ENCODE results near the gene YBX1.
A peak's percentile ranks its signal among the peaks of the same experiment; 100 is the strongest.

Gene YBX1

GRCh38 chr1:42674682-42675081 is 7.5 kb upstream of the YBX1 start:
- H3K4me1 ChIP-seq (ENCODE audit: control insufficient read depth, low read length) = peaks cover 34% of the 10 kb centered on the region
- peaks cover 52% of the 10 kb centered on the region for H3K36me3 ChIP-seq (ENCODE audit: control insufficient read depth, low read length)

GRCh38 chr1:42675467-42675866 is 6.8 kb upstream of the YBX1 start:
- H3K27me3 ChIP-seq (ENCODE audit: control insufficient read depth, low read length) = no peaks in the 10 kb centered on the region
- peaks cover 9% of the 10 kb centered on the region for H3K79me2 ChIP-seq (ENCODE audit: control insufficient read depth, low read length)
- H4K20me1 ChIP-seq (ENCODE audit: control insufficient read depth, insufficient read depth, low read depth, low read length) = no peaks in the 10 kb centered on the region
- H3K4me2 ChIP-seq (ENCODE audit: low read length) = 0 out of 2 replicates have a peak overlapping the region, but pooled peaks have one; percentile 7
- peaks cover 8% of the 10 kb centered on the region; the same call in 1 of the 2 replicates for H3F3A ChIP-seq (ENCODE audit: control insufficient read depth, insufficient read depth)
- no peak for TF ChIP-seq EZH2phosphoT487 (IDR thresholded peaks at IDR 0.05; ENCODE audit: borderline replicate concordance, low read length)
- TF ChIP-seq CTCF (IDR thresholded peaks at IDR 0.05; ENCODE audit: low read depth, low read length, poor library complexity, severe bottlenecking) = no peak
- H3K4me3 ChIP-seq (ENCODE audit: low read length) = no peak overlapping the region
- peaks cover 46% of the 10 kb centered on the region for H3K36me3 ChIP-seq (ENCODE audit: control insufficient read depth, low read length)
- H3K4me1 ChIP-seq (ENCODE audit: control insufficient read depth, low read length) = peaks cover 42% of the 10 kb centered on the region
- no peaks in the 10 kb centered on the region for H3K9me3 ChIP-seq (ENCODE audit: control insufficient read depth, insufficient read depth, low read length)
- no peak overlapping the region for H3K27ac ChIP-seq (ENCODE audit: low read depth, low read length)
- no peaks in the 10 kb centered on the region for H3K9me2 ChIP-seq (replicated peaks; ENCODE audit: control insufficient read depth, low read length)

More at GRCh38 chr1:42674682-42675081, 7.5 kb upstream of the YBX1 start:
- TF ChIP-seq EZH2phosphoT487 (IDR thresholded peaks at IDR 0.05; ENCODE audit: borderline replicate concordance, low read length) (no peak), CTCF (IDR thresholded peaks at IDR 0.05; ENCODE audit: low read depth, low read length, poor library complexity, severe bottlenecking) (no peak)
- Histone ChIP-seq H3K79me2 (ENCODE audit: control insufficient read depth, low read length) (peaks cover 1% of the 10 kb centered on the region; the same call in 1 of the 2 replicates), H4K20me1 (ENCODE audit: control insufficient read depth, insufficient read depth, low read depth, low read length) (no peaks in the 10 kb centered on the region), H3K4me3 (ENCODE audit: low read length) (no peak overlapping the region), H3K4me2 (ENCODE audit: low read length) (no peak overlapping the region), H3K27me3 (ENCODE audit: control insufficient read depth, low read length) (no peaks in the 10 kb centered on the region), H3K9me2 (replicated peaks; ENCODE audit: control insufficient read depth, low read length) (no peaks in the 10 kb centered on the region), H3F3A (ENCODE audit: control insufficient read depth, insufficient read depth) (peaks cover 8% of the 10 kb centered on the region; the same call in 1 of the 2 replicates), H3K27ac (ENCODE audit: low read depth, low read length) (no peak overlapping the region), H3K9me3 (ENCODE audit: control insufficient read depth, insufficient read depth, low read length) (no peaks in the 10 kb centered on the region)

- H3K9me3 ChIP-seq (ENCODE audit: control insufficient read depth, insufficient read depth, low read length) = no peaks in the 10 kb centered on the region
- H3K4me2 ChIP-seq (ENCODE audit: low read length) = no peak overlapping the region
- H3K27ac ChIP-seq (ENCODE audit: low read depth, low read length) = no peak overlapping the region
- peaks cover 8% of the 10 kb centered on the region; the same call in 1 of the 2 replicates for H3F3A ChIP-seq (ENCODE audit: control insufficient read depth, insufficient read depth)
- H3K9me2 ChIP-seq (replicated peaks; ENCODE audit: control insufficient read depth, low read length) = no peaks in the 10 kb centered on the region
- H3K4me1 ChIP-seq (ENCODE audit: control insufficient read depth, low read length) = peaks cover 48% of the 10 kb centered on the region
- H3K4me3 ChIP-seq (ENCODE audit: low read length) = no peak overlapping the region
- H3K27me3 ChIP-seq (ENCODE audit: control insufficient read depth, low read length) = no peaks in the 10 kb centered on the region
- peaks cover 21% of the 10 kb centered on the region for H3K79me2 ChIP-seq (ENCODE audit: control insufficient read depth, low read length)
- H4K20me1 ChIP-seq (ENCODE audit: control insufficient read depth, insufficient read depth, low read depth, low read length) = no peaks in the 10 kb centered on the region
- TF ChIP-seq CTCF (IDR thresholded peaks at IDR 0.05; ENCODE audit: low read depth, low read length, poor library complexity, severe bottlenecking) (no peak), EZH2phosphoT487 (IDR thresholded peaks at IDR 0.05; ENCODE audit: borderline replicate concordance, low read length) (no peak)
- H3K36me3 ChIP-seq (ENCODE audit: control insufficient read depth, low read length) = peaks cover 46% of the 10 kb centered on the region
Observed at GRCh38 chr1:42676534-42677087, 5.6 kb upstream of the YBX1 start.
